Hepatocyte (in vitro differentiated cells): Measurements from ENCODE around the gene TRAPPC12.
"Not testable (repeated sequence)": the region's sequence is repeated elsewhere in the genome, so short reads cannot be mapped to it uniquely, and the experiment has no call there.

Source experiments
- CTCF ChIP-seq: fragments of 200-600 bp; sonication (generic); IDR thresholded peaks from 2 replicates; pipeline ENCODE4 v1.5.1; 2016; ENCODE audit warnings: antibody characterized with exemption, mild to moderate bottlenecking; ENCODE audit not compliant: poor library complexity
- EZH2 ChIP-seq: fragments of 200-600 bp; sonication (generic); IDR thresholded peaks from 2 replicates; pipeline ENCODE4 v1.6.1; 2016; ENCODE audit warnings: antibody characterized with exemption, mild to moderate bottlenecking, borderline replicate concordance

- not testable (repeated sequence) for TF ChIP-seq CTCF, EZH2
Observed at GRCh38 chr2:3454005-3454404, 74.5 kb downstream of the TRAPPC12 start.
